GM19468 (cell line): Measurements from ENCODE around the gene AUH.
"Not testable (repeated sequence)": the region's sequence is repeated elsewhere in the genome, so short reads cannot be mapped to it uniquely, and the experiment has no call there.

Source experiments
- ATAC-seq: cut with Tn5 transposase; IDR thresholded peaks from one replicate; pipeline ENCODE4 v1.9.1; 2021; ENCODE audit warnings: mild to moderate bottlenecking, moderate library complexity, moderate number of reproducible peaks; ENCODE audit not compliant: unreplicated experiment; ENCODE audit errors: extremely low read depth

Gene AUH

GRCh38 chr9:91382298-91382697 lies 20.6 kb upstream of the AUH start:
- no peak for ATAC-seq

DNA sequence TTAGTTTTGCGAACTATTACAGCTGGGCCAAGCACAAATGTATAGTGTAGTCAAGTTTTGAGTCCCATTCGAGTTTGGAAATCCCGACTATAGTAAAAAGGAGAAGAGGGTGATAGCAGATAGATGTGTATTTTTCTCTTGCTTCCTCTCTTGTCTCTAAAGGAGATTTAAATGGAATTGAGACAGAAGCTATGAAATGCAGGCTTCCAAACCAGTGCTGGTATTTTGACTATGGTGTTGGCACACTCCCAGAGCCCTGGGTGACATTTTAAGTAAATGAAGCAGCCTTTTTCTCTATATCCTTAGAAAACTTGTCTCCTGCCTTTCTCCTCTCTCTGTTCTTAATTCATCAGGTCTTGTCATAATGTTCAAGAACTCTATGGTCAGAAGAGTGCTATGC lies 17.7 kb upstream of the AUH start:
- ATAC-seq: no peak

GRCh38 chr9:91378695-91379127 lies 17.0 kb upstream of the AUH start:
- ATAC-seq: no peak

GRCh38 chr9:91378054-91378453 lies 16.3 kb upstream of the AUH start:
- not testable (repeated sequence) for ATAC-seq

GRCh38 chr9:91376239-91376638 lies 14.5 kb upstream of the AUH start:
- ATAC-seq: no peak

GRCh38 chr9:91374939-91375338 lies 13.2 kb upstream of the AUH start:
- ATAC-seq: no peak

GRCh38 chr9:91371894-91372293 lies 10.2 kb upstream of the AUH start:
- ATAC-seq: no peak

DNA sequence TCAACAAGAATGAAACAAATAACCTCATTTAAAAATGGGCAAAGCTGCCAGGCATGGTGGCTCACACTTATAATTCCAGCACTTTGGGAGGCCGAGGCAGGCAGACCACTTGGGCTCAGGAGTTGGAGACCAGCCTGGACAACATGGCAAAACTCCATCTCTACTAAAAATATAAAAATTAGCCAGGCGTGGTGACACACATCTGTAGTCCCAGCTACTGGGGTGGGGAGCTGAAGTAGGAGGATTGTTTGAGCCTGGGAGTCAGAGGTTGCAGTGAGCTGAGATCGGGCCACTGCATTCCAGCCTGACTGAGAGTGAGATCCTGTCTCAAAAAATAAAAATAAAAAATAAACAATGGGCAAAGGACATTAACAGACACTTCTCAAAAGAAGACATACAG lies 8.3 kb upstream of the AUH start:
- ATAC-seq: not testable (repeated sequence)

DNA sequence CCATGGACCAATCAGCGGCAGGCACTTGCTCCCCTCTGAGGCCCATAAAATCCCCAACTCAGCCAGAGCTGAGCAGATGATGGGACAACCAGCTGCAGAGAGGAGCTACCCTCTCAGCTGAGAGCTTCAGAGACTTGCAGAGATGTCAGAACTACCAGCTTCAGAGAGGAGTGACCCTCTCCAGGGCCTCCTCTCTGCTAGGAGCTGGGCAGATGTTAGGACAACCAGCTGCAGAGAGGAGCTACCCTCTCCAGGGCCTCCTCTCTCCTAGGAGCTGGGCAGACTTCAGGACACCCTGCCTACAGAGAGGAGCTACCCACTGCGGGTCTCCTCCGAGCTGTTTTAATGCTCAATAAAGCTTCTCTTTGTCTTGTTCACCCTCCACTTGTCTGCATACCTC lies 3.0 kb upstream of the AUH start:
- ATAC-seq: no peak

DNA sequence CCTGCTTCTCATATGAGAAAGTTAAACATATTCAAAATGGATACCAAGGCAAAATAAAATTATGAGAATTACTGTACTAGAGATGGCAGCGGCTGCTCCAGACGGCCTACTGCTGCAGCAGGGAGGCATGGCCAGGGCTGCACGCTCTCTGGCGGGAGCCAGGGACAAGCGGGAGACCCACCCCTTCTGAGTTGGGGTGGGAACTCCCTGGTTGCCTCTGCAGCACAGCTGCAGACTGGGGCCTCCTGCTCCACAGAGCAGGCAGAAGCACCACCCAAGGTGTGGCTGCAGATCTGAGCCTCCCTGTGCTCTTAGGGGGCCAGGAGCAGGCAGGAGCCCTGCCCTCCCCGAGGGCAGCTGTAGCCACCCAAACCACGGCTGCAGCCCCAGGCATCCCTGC lies 2.3 kb upstream of the AUH start:
- no peak for ATAC-seq

- ATAC-seq: no peak
Observed at GRCh38 chr9:91362051-91362611, 413 bp upstream of the AUH start.

GRCh38 chr9:91360551-91361290 lies 997 bp downstream of the AUH start:
- no peak for ATAC-seq

GRCh38 chr9:91359734-91360470 lies 1.8 kb downstream of the AUH start:
- no peak for ATAC-seq

DNA sequence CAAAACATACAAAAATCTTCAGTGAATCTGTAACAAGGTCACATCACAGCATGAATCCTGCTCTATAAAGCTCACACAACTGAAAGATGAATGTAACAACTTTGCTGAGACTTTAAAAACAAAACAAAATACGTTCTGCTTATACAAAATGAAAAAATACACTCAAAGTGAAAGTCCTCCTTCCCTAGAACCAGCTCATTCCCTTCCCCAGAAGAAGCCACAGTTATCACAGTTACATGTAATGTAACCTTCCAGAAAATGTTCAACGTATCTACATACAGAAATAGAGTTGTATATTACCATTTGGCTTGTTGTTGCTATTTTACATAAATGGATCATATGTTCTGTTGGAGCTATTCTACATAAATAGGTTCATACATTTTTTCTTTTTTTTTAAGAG lies 2.6 kb downstream of the AUH start:
- ATAC-seq: no peak

- no peak for ATAC-seq
Observed at GRCh38 chr9:91354881-91355280, 6.8 kb downstream of the AUH start.

DNA sequence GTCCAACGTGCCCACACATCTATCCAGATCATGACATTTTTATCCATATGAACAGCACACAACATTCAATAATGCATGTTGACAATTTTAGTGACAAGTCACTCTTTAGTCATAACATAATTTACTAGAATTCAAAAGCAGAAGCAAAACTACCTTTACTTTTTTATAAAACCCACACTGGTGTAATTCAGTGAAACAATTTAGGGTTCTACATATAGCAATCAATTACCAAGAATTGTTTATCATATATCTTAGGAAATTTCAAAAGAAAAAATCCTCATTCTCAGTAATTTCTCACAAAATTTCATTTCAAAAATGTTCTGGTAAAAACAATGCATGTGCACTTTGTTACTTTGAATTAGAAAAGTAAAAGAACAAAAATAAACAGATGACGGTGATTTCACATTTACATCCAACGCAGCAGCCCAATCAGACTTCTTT lies 12.6 kb downstream of the AUH start:
- ATAC-seq: no peak

DNA sequence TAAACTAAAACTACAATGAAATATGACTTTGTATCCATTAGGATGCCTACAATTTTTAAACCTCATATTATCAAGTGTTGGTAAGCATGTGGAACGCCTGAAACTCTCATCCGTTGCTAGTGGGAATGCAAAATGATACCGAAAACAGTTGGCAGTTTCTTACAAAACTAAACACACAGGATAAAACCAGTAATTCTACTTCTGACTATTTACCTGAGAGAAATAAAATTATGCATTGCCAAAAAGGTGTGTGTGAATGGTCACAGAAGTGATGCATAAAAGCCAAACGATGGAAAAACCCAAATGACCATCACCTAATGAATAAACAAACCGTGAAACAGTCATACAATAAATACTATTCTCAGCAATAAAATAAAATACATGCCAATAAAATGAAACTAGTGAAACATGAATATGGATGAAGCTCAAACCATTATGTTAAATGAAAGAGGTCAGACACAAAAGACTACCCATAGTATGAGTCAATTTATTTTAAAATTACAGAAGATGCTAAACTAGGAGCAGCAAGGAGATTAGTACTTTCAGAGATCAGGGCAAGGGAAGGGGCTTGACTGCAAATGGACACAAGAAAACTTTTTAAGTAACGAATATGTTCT lies 13.4 kb downstream of the AUH start:
- no peak for ATAC-seq

DNA sequence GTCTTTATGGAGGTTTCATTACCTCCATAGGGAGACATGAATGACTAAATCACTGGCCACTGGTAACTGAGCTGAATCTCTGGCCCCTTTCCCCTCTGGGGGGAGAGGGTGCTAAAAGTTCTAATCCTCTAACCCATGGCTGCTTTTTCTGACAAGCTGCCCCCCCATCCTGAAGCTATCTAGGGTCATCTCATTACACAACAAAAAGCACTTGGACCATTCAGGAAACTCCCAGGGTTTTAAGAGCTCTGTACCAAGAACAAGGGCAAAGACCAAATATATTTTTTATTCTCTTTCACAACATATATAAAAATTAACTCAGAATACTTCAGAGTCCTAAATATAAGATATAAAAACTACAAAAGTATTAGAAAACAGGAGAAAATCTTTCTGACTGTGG lies 14.3 kb downstream of the AUH start:
- ATAC-seq: no peak

DNA sequence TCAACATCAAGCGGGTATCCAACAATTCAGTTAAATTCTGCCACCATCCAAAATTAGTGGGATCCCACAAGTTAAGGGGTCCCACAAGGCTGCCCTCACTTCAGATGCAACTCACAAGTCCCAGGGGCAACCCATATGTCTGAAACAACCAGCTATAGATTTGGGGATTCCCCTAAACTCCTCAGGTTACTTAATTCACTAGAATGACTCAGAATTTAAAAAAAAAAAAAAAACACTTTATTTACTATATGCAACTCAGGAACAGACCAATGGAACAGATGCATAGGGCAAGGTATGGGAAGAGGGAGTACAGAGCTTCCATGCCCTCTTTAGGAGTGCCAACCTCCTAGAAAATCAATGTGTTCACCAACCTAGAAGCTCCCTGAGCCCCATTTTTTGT lies 15.1 kb downstream of the AUH start:
- ATAC-seq: no peak

DNA sequence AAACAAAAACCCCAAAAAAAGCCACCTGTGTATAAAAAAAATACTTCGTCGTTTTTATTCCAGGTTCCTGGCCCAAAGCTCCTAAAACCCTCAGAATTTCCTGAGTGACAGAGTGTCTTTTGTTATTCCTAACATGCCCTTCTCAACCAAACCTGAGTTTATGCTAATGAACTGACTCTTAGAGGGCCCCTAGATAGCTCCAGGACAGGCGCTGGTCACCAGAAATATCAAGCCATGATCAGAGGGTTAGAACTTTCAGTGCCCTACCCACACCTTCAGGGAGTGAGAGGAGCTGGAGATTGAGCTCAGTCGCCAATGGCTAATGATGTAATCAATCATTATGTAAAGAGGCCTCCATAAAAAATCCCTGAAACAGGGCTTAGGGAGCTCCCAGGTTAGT lies 15.7 kb downstream of the AUH start:
- ATAC-seq: no peak

DNA sequence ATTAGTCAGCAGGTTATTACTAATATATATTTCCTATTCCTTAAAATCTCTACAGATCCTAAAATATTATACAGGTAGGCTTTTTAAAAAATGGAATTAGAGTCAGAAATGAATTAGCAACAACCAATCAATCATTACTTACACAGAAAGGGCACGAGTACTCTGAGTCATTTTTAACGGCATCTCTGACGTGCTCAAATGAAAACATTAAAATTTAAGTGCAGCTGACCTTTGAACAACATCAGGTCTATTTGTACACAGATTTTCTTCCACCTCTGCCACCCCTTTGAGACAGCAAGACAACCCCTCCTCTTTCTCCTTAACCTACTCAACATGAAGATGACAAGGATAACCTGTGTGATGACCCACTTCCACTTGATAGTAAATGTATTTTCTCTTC lies 19.1 kb downstream of the AUH start:
- ATAC-seq: no peak
